Caco-2 (cell line): ENCODE results near the gene OR8K1. TPM values are rescaled to one million over a fixed set of nuclear protein-coding genes. Genes with fewer than 3 reads are reported as not detected.

Source experiments
- Bru-seq: library from RNA; stranded (reverse); fragments of 400-500 nt; gene quantifications from one replicate; lab custom pipeline; 2021; lab: Mats Ljungman, UMichigan
- BruChase-seq, 2 experiments: library from RNA; stranded (reverse); fragments of 400-500 nt; gene quantifications; one replicate each; lab custom pipeline; 2021; lab: Mats Ljungman, UMichigan
- BruUV-seq: library from RNA; stranded (reverse); fragments of 400-500 nt; replicated peaks from 2 replicates; lab custom pipeline; 2021; lab: Mats Ljungman, UMichigan
- CTCF ChIA-PET: fragments of 300-600 bp; sonication (Branson Sonifier 250); formaldehyde crosslinking; loops from one replicate; lab custom pipeline; 2022; ENCODE audit warnings: antibody characterized with exemption; lab: Charles Lee
- POLR2A ChIA-PET: fragments of 300-600 bp; sonication (Branson Sonifier 250); formaldehyde crosslinking; loops from one replicate; lab custom pipeline; 2022; ENCODE audit warnings: antibody characterized with exemption; lab: Charles Lee
- DNase-seq, 2 experiments: peaks; one replicate each; pipeline versions ENCODE4 v3.0.0 to v3.0.0-alpha.2; 2020 to 2022
- H3K27me3 ChIP-seq: replicated peaks from 2 replicates; pipeline ENCODE4 v1.6.0; 2011; ENCODE audit warnings: low read length; ENCODE audit not compliant: control insufficient read depth, insufficient read depth
- H3K36me3 ChIP-seq: 2 replicates; pipeline ENCODE4 v1.5.1; 2011; ENCODE audit warnings: low read length; ENCODE audit not compliant: control insufficient read depth, insufficient read depth
- H3K4me1 ChIP-seq: fragments of 250-450 bp; sonication (Bioruptor Pico); 2 replicates; pipeline ENCODE4 v1.5.1; 2020; ENCODE audit warnings: mild to moderate bottlenecking
- H3K4me3 ChIP-seq: 2 replicates; pipeline ENCODE4 v1.5.1; 2011; ENCODE audit warnings: low read depth, mild to moderate bottlenecking, control low read depth, low read length
- H3K9me3 ChIP-seq: fragments of 250-450 bp; sonication (Bioruptor Pico); 2 replicates; pipeline ENCODE4 v1.5.1; 2020; ENCODE audit warnings: mild to moderate bottlenecking, moderate library complexity
- H3K27ac Mint-ChIP-seq: one replicate; pipeline ENCODE4 v1.8.0; 2022; ENCODE audit warnings: mixed read lengths; ENCODE audit not compliant: unreplicated experiment
- H3K27me3 Mint-ChIP-seq: one replicate; pipeline ENCODE4 v1.8.0; 2022; ENCODE audit warnings: mixed read lengths; ENCODE audit not compliant: insufficient read depth, unreplicated experiment
- H3K36me3 Mint-ChIP-seq: one replicate; pipeline ENCODE4 v1.8.0; 2022; ENCODE audit warnings: mild to moderate bottlenecking, mixed read lengths; ENCODE audit not compliant: insufficient read depth, unreplicated experiment
- H3K4me1 Mint-ChIP-seq: one replicate; pipeline ENCODE4 v1.8.0; 2022; ENCODE audit warnings: low read depth, mixed read lengths; ENCODE audit not compliant: unreplicated experiment
- H3K4me3 Mint-ChIP-seq: one replicate; pipeline ENCODE4 v1.8.0; 2022; ENCODE audit warnings: mild to moderate bottlenecking, moderate library complexity, mixed read lengths; ENCODE audit not compliant: unreplicated experiment
- H3K9me3 Mint-ChIP-seq: one replicate; pipeline ENCODE4 v1.8.0; 2022; ENCODE audit warnings: mixed read lengths; ENCODE audit not compliant: unreplicated experiment
- CTCF ChIP-seq, 2 experiments: fragments of 200-600 bp in 1 of 2; IDR thresholded peaks; 1 replicate in 1 of 2; 2 replicates in 1 of 2; pipeline versions ENCODE4 v1.5.1 to v1.8.0; 2011 to 2022; ENCODE audit warnings: antibody characterized with exemption in 1 of 2, control low read depth in 1 of 2, inconsistent platforms in 1 of 2, low read depth in 1 of 2, low read length in 1 of 2, mild to moderate bottlenecking in 1 of 2, moderate library complexity in 1 of 2; ENCODE audit not compliant: insufficient read depth in 1 of 2, severe bottlenecking in 1 of 2, unreplicated experiment in 1 of 2
- intact Hi-C: fragments of 100-400 bp; cut with micrococcal nuclease; formaldehyde crosslinking; loops from one replicate; pipeline ENCODE4 v1.10.0; 2022; ENCODE audit not compliant: unreplicated experiment
- long read RNA-seq: library from polyadenylated mRNA; stranded (forward); transcript quantifications from one replicate; pipeline ENCODE4 v2.0.0, GENCODE V29; 2022
- total RNA-seq: library from RNA; stranded (reverse); gene quantifications from 2 replicates; pipeline ENCODE4 v1.2.3, GENCODE V29; 2022

Gene OR8K1
- total RNA-seq (not detected in 2 replicates), Bru-seq, nascent RNA (not detected), BruChase-seq, experiment 1, labeled RNA remaining after a 2-hour chase (not detected), BruChase-seq, experiment 2, labeled RNA remaining after a 6-hour chase (not detected)
- long read RNA-seq, result 0 reads

- intact Hi-C loops, result no loop called here
- no peak within 1 kb of the TSS for H3K4me3 Mint-ChIP-seq
- H3K9me3 ChIP-seq, result no peaks in the 10 kb centered on the region
- no peaks in the 10 kb centered on the region for H3K27me3 ChIP-seq
- H3K4me3 ChIP-seq, result no peak within 1 kb of the TSS
- ChIA-PET POLR2A (no interaction called here), CTCF (no interaction called here)
- H3K36me3 Mint-ChIP-seq, result no peaks in the 10 kb centered on the region
- no peaks in the 10 kb centered on the region for H3K4me1 ChIP-seq
- TF ChIP-seq CTCF (IDR thresholded peaks at IDR 0.05; ENCODE audit: insufficient read depth in 1 of 2, low read depth in 1 of 2, low read length in 1 of 2, severe bottlenecking in 1 of 2, unreplicated experiment in 1 of 2), result no peak
- no peaks in the 10 kb centered on the region for H3K4me1 Mint-ChIP-seq
- no peaks in the 10 kb centered on the region for H3K9me3 Mint-ChIP-seq
- no peaks in the 10 kb centered on the region for H3K36me3 ChIP-seq
- no peak for DNase-seq
- peaks cover 3% of the 10 kb centered on the region for H3K27me3 Mint-ChIP-seq
- BruUV-seq, result no TSS peak
- no peak within 1 kb of the TSS for H3K27ac Mint-ChIP-seq
Observed at GRCh38 chr11:56345739-56346138, at the start of gene OR8K1. OR8K1 (plus strand) TSS chr11:56346039; CDS start chr11:56346039, 0 bp downstream.

GRCh38 chr11:56296898-56297297 lies 48.9 kb upstream of the OR8K1 start:
- Mint-ChIP-seq H3K4me1 (no peaks in the 10 kb centered on the region), H3K27ac (no peak overlapping the region), H3K9me3 (no peaks in the 10 kb centered on the region), H3K27me3 (peaks cover 7% of the 10 kb centered on the region), H3K4me3 (no peak overlapping the region), H3K36me3 (no peaks in the 10 kb centered on the region)
- CTCF ChIA-PET, result no interaction called here
- TF ChIP-seq CTCF (IDR thresholded peaks at IDR 0.05; ENCODE audit: insufficient read depth in 1 of 2, low read depth in 1 of 2, low read length in 1 of 2, severe bottlenecking in 1 of 2, unreplicated experiment in 1 of 2), result no peak
- intact Hi-C loops, result no loop called here
- no peak for DNase-seq
- no peaks in the 10 kb centered on the region for H3K27me3 ChIP-seq
- no peak overlapping the region for H3K4me3 ChIP-seq
- H3K9me3 ChIP-seq, result no peaks in the 10 kb centered on the region
- BruUV-seq, result no TSS peak
- H3K4me1 ChIP-seq, result no peaks in the 10 kb centered on the region
- POLR2A ChIA-PET, result no interaction called here
- no peaks in the 10 kb centered on the region for H3K36me3 ChIP-seq

- no peaks in the 10 kb centered on the region for H3K36me3 Mint-ChIP-seq
- no peak overlapping the region for H3K4me3 Mint-ChIP-seq
- no peaks in the 10 kb centered on the region for H3K4me1 Mint-ChIP-seq
- Histone ChIP-seq H3K27me3 (no peaks in the 10 kb centered on the region), H3K36me3 (no peaks in the 10 kb centered on the region), H3K4me3 (no peak overlapping the region), H3K4me1 (no peaks in the 10 kb centered on the region), H3K9me3 (no peaks in the 10 kb centered on the region; the same call in 1 of the 2 replicates)
- BruUV-seq, result no TSS peak
- no peaks in the 10 kb centered on the region for H3K9me3 Mint-ChIP-seq
- DNase-seq, result no peak
- CTCF ChIA-PET, result no interaction called here
- TF ChIP-seq CTCF (IDR thresholded peaks at IDR 0.05; ENCODE audit: insufficient read depth in 1 of 2, low read depth in 1 of 2, low read length in 1 of 2, severe bottlenecking in 1 of 2, unreplicated experiment in 1 of 2), result no peak
- intact Hi-C loops, result no loop called here
- no peak overlapping the region for H3K27ac Mint-ChIP-seq
- H3K27me3 Mint-ChIP-seq, result no peaks in the 10 kb centered on the region
- POLR2A ChIA-PET, result no interaction called here
Observed at GRCh38 chr11:56307836-56308235, 38.0 kb upstream of the OR8K1 start.
